GM12878 (cell line): ENCODE measurements around the gene KCNJ13. TPM values are rescaled to one million over a fixed set of nuclear protein-coding genes. Genes with fewer than 3 reads are reported as not detected.

Source experiments
- ATAC-seq: fragments of 200-7000 bp; cut with Tn5 transposase; 3 replicates; pipeline ENCODE4 v1.9.1; 2020; ENCODE audit warnings: mild to moderate bottlenecking, moderate library complexity
- BruUV-seq: library from RNA; stranded (reverse); fragments of 400-500 nt; replicated peaks from 2 replicates; lab custom pipeline; 2021; lab: Mats Ljungman, UMichigan
- CTCF ChIA-PET: fragments of 300-600 bp; sonication (Branson Sonifier 250); formaldehyde crosslinking; extraction: SDS; loops from one replicate; lab custom pipeline; 2021; ENCODE audit warnings: inconsistent platforms; lab: Yijun Ruan, JAX
- POLR2A ChIA-PET: fragments of 350-600 bp; formaldehyde crosslinking; extraction: SDS; loops from one replicate; lab custom pipeline; 2021; ENCODE audit warnings: inconsistent platforms; lab: Charles Lee
- RAD21 ChIA-PET: fragments of 300-600 bp; sonication (Branson Sonifier 250); formaldehyde crosslinking; loops from one replicate; lab custom pipeline; 2023; ENCODE audit warnings: antibody characterized with exemption; ENCODE audit not compliant: unreplicated experiment; lab: Charles Lee
- SMC1A ChIA-PET: fragments of 300-600 bp; sonication (Branson Sonifier 250); formaldehyde crosslinking; loops from one replicate; lab custom pipeline; 2023; ENCODE audit not compliant: unreplicated experiment, uncharacterized antibody; lab: Charles Lee
- DNase-seq: peaks from one replicate; pipeline ENCODE4 v3.0.0-alpha.2; 2011; ENCODE audit warnings: low read depth, low spot score
- FAIRE-seq: peaks from 3 replicates; lab custom pipeline; 2011; peaks lifted over from hg19 to GRCh38; lab: Jason Lieb, UNC
- H2AFZ ChIP-seq: 2 replicates; pipeline ENCODE4 v1.6.0; 2011; ENCODE audit warnings: low read depth, low read length, control low read depth; ENCODE audit not compliant: control insufficient read depth
- H3K27ac ChIP-seq: 2 replicates; pipeline ENCODE4 v1.5.1; 2011; ENCODE audit warnings: control low read depth; ENCODE audit not compliant: control insufficient read depth, insufficient read depth
- H3K27me3 ChIP-seq, 2 experiments: replicated peaks in 1 of 2; 2 replicates each; pipeline versions ENCODE4 v1.6.0 to v1.6.1; 2011; ENCODE audit warnings: low read length in 1 of 2; ENCODE audit not compliant: control insufficient read depth in 2 of 2, insufficient read depth in 2 of 2
- H3K36me3 ChIP-seq, 2 experiments: 2 replicates each; pipeline ENCODE4 v1.5.1; 2011; ENCODE audit warnings: low read length in 1 of 2; ENCODE audit not compliant: control insufficient read depth in 2 of 2, insufficient read depth in 2 of 2
- H3K4me1 ChIP-seq: 2 replicates; pipeline ENCODE4 v1.6.1; 2011; ENCODE audit warnings: mild to moderate bottlenecking, low read length, moderate library complexity, mixed read lengths; ENCODE audit not compliant: control insufficient read depth, insufficient read depth
- H3K4me2 ChIP-seq: 2 replicates; pipeline ENCODE4 v1.6.0; 2011; ENCODE audit warnings: control low read depth; ENCODE audit not compliant: control insufficient read depth, insufficient read depth
- H3K4me3 ChIP-seq: fragments of 200-600 bp; sonication (generic); 2 replicates; pipeline ENCODE4 v1.5.1; 2016
- H3K79me2 ChIP-seq: 2 replicates; pipeline ENCODE4 v1.6.0; 2011; ENCODE audit warnings: low read length; ENCODE audit not compliant: control insufficient read depth, insufficient read depth
- H3K9ac ChIP-seq: 2 replicates; pipeline ENCODE4 v1.8.0; 2011; ENCODE audit warnings: low read length, control low read depth, mixed read lengths; ENCODE audit not compliant: control insufficient read depth, insufficient read depth
- H3K9me3 ChIP-seq: replicated peaks from 3 replicates; pipeline ENCODE4 v1.5.1; 2011; ENCODE audit warnings: mild to moderate bottlenecking, low read length; ENCODE audit not compliant: control insufficient read depth, insufficient read depth
- H4K20me1 ChIP-seq: 2 replicates; pipeline ENCODE4 v1.6.0; 2011; ENCODE audit not compliant: control insufficient read depth, insufficient read depth
- BHLHE40 ChIP-seq, 2 experiments: fragments of 450-650 bp in 1 of 2; IDR thresholded peaks; 2 replicates each; pipeline ENCODE4 v1.6.1; 2011 to 2017; ENCODE audit warnings: low read depth in 2 of 2, borderline replicate concordance in 1 of 2, improper control_type of control experiment in 1 of 2, low read length in 1 of 2, mild to moderate bottlenecking in 1 of 2
- EZH2 ChIP-seq: IDR thresholded peaks from 2 replicates; pipeline ENCODE4 v1.6.1; 2012; ENCODE audit warnings: low read depth, mild to moderate bottlenecking, control low read depth, inconsistent platforms, low read length, borderline replicate concordance; ENCODE audit not compliant: control insufficient read depth
- FOXM1 ChIP-seq: IDR thresholded peaks from 2 replicates; pipeline ENCODE4 v1.6.1; 2012; ENCODE audit warnings: low read depth, mild to moderate bottlenecking, inconsistent platforms, low read length, moderate library complexity
- JUNB ChIP-seq: IDR thresholded peaks from 2 replicates; pipeline ENCODE4 v1.6.1; 2016; ENCODE audit warnings: antibody characterized with exemption, mild to moderate bottlenecking
- LARP7 ChIP-seq: fragments of 450-650 bp; IDR thresholded peaks from 2 replicates; pipeline ENCODE4 v1.6.1; 2017; ENCODE audit warnings: mild to moderate bottlenecking
- MXI1 ChIP-seq: fragments of 150-350 bp; IDR thresholded peaks from 2 replicates; pipeline ENCODE4 v1.6.1; 2011; ENCODE audit warnings: low read depth, mild to moderate bottlenecking, inconsistent platforms, low read length, improper control_type of control experiment
- MYB ChIP-seq: fragments of 150-350 bp; IDR thresholded peaks from 2 replicates; pipeline ENCODE4 v1.6.1; 2014; ENCODE audit warnings: mild to moderate bottlenecking, low read depth, low read length, borderline replicate concordance
- NBN ChIP-seq: fragments of 450-650 bp; IDR thresholded peaks from 2 replicates; pipeline ENCODE4 v1.6.1; 2016
- RB1 ChIP-seq: fragments of 450-650 bp; formaldehyde crosslinking; IDR thresholded peaks from 2 replicates; pipeline ENCODE4 v1.6.1; 2017; ENCODE audit warnings: mild to moderate bottlenecking, borderline replicate concordance
- RUNX3 ChIP-seq: IDR thresholded peaks from 2 replicates; pipeline ENCODE4 v1.6.1; 2012; ENCODE audit warnings: low read length, inconsistent platforms
- SREBF1 ChIP-seq: IDR thresholded peaks from 2 replicates; pipeline ENCODE4 v1.6.1; 2012; ENCODE audit warnings: mild to moderate bottlenecking, low read length
- YY1 ChIP-seq: IDR thresholded peaks from 2 replicates; pipeline ENCODE4 v1.6.1; 2011; ENCODE audit warnings: low read depth, mild to moderate bottlenecking, low read length
- WGBS: methylation state at CpG from one replicate; pipeline ENCODE4 v1.1.6; 2016; ENCODE audit warnings: low lambda C conversion rate; ENCODE audit not compliant: insufficient replicate concordance, insufficient coverage; ENCODE audit errors: missing lambda C conversion rate; 5-methylcytosine and 5-hydroxymethylcytosine counted together
- in situ Hi-C: fragments of 300-500 bp; cut with MboI; formaldehyde crosslinking; loops from 9 replicates; pipeline ENCODE4 v1.14.3; 2018; ENCODE audit warnings: mixed read lengths
- intact Hi-C: fragments of 100-400 bp; cut with micrococcal nuclease; formaldehyde crosslinking; loops from one replicate; pipeline ENCODE4 v1.14.2; 2022; ENCODE audit not compliant: unreplicated experiment
- polyA plus RNA-seq, 11 experiments: library from polyadenylated mRNA; depleted of rRNA in 4 of 11; unstranded in 6 of 11; stranded (reverse) in 5 of 11; fragments of >200 nt; fragmentation: Nextera tagmentation in 4 of 11; fragmentation: Illumina TruSeq in 1 of 11; extraction: Ambion mirVana in 4 of 11; extraction: Trizol in 1 of 11; gene quantifications; 1 replicate in 1 of 11; 2 replicates in 10 of 11; pipeline versions ENCODE4 v1.2.1 to v1.2.3, GENCODE V29; 2011 to 2016; ENCODE audit warnings: inconsistent platforms in 2 of 11, missing spikeins in 2 of 11, low read depth in 1 of 11
- total RNA-seq, 4 experiments: library from RNA; depleted of rRNA in 3 of 4; stranded (reverse); fragments of >200 nt in 3 of 4; fragmentation: Illumina TruSeq in 1 of 4; extraction: Trizol in 1 of 4; gene quantifications; 2 replicates each; pipeline versions ENCODE4 v1.2.1 to v1.2.3, GENCODE V29; 2013 to 2021

KCNJ13 gene
- total and polyA plus RNA-seq, 10 of the 15 experiments (the other 5 are each of a cell fraction or from before 2014, with no cell fraction given), result 0.24 to 0.68 (median 0.29) TPM; not detected in 7

DNA sequence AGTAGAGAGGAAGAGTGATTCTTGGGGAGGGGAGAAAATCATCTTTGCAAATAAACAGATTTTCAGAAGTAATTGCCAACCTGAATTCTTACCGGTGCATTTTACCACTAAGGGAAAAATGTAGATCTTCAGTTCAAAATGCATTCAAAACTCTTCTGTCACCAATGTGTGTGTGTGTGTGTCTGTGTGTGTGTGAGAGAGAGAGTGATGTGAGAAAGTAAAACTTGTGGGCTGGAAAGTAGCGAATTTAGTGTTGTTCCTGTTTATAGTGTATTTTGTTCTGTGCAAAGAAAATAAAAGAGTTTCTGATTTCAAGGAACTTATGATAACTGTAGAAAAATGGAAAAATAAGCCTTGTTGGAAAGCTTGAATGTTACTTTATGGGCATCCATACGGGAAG is 27.0 kb downstream of the KCNJ13 start:
- Histone ChIP-seq H3K9me3 (no peaks in the 10 kb centered on the region), H4K20me1 (no peaks in the 10 kb centered on the region), H3K4me3 (no peak overlapping the region), H2AFZ (no peak overlapping the region), H3K79me2 (no peaks in the 10 kb centered on the region), H3K27me3 (no peaks in the 10 kb centered on the region)
- ATAC-seq (no peak), DNase-seq (no peak)
- intact Hi-C loops (no loop called here), in situ Hi-C loops (no loop called here)
- WGBS, result 85% methylated on average over 3 of the region's 3 CpGs
- SMC1A ChIA-PET, result no interaction called here
- TF ChIP-seq MYB, result no peak
- peak; percentile 48 for TF ChIP-seq RUNX3
- no peak for TF ChIP-seq NBN
- no peak for TF ChIP-seq LARP7
- TF ChIP-seq, all 136 proteins: peak for 1
- Histone ChIP-seq H3K9ac (no peak overlapping the region), H3K27ac (no peak overlapping the region), H3K36me3 (peaks cover 0 to 12% of the 10 kb centered on the region in 2 experiments; a peak in 3 of 4 replicates), H3K4me1 (peaks cover 4% of the 10 kb centered on the region), H3K4me2 (no peak overlapping the region)
- no peak for FAIRE-seq
- no TSS peak for BruUV-seq
- RAD21 ChIA-PET, result interaction anchor here (0.6 kb wide), 1 partner anchor 19 kb away, joined by 4 read pairs; no protein-coding TSS in a partner anchor
- CTCF ChIA-PET, result no interaction called here
- POLR2A ChIA-PET, result no interaction called here

DNA sequence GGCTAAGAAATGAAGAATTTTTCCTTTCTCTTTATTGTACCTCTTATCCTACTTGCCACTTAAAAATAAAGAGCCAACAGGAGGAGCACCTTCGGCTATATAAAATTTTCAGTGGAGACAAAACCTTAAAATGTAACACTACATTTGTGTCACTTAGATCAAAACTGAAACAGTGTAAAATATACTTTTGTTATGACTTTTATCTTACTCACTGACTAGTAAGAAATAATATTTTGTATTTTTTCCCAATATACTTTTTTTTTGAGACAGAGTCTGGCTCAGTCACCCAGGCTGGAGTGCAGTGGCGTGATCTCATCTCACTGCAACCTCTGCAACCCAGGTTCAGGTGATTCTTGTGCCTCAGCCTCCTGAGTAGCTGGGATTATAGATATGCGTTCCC is 28.3 kb downstream of the KCNJ13 start:
- ATAC-seq (no peak), FAIRE-seq (no peak), DNase-seq (no peak)
- CTCF ChIA-PET, result interaction anchor here (0.6 to 1.2 kb wide), 3 partner anchors 17 to 58 kb away, joined by 3 read pairs; no protein-coding TSS in a partner anchor
- WGBS, result 80% methylated on average over 3 of the region's 3 CpGs
- no peaks in the 10 kb centered on the region for H4K20me1 ChIP-seq
- H3K4me3 ChIP-seq, result no peak overlapping the region
- H2AFZ ChIP-seq, result no peak overlapping the region
- POLR2A ChIA-PET, result no interaction called here
- SMC1A ChIA-PET, result interaction anchor here (0.6 to 1.9 kb wide), 2 partner anchors 11 to 577 kb away, joined by 3 to 13 read pairs; no protein-coding TSS in a partner anchor
- peaks cover 4% of the 10 kb centered on the region for H3K4me1 ChIP-seq
- RAD21 ChIA-PET, result no interaction called here
- no peaks in the 10 kb centered on the region for H3K79me2 ChIP-seq
- H3K4me2 ChIP-seq, result no peak overlapping the region
- H3K36me3 ChIP-seq, result peaks cover 0 to 12% of the 10 kb centered on the region in 2 experiments; a peak in 3 of 4 replicates
- intact Hi-C loops (no loop called here), in situ Hi-C loops (no loop called here)
- no peak for TF ChIP-seq YY1
- no peak for TF ChIP-seq BHLHE40 (IDR thresholded peaks at IDR 0.05; ENCODE audit: borderline replicate concordance in 1 of 2, low read depth in 2 of 2, low read length in 1 of 2)
- TF ChIP-seq MXI1, result no peak
- TF ChIP-seq JUNB, result peak; percentile 53
- TF ChIP-seq EZH2, result no peak
- TF ChIP-seq SREBF1, result no peak
- no peak for TF ChIP-seq RB1
- TF ChIP-seq FOXM1, result no peak
- no TSS peak for BruUV-seq
- 0 out of 2 replicates have a peak overlapping the region, but pooled peaks have one; percentile 18 for H3K27ac ChIP-seq
- no peaks in the 10 kb centered on the region for H3K27me3 ChIP-seq
- H3K9ac ChIP-seq, result no peak overlapping the region
- H3K9me3 ChIP-seq, result no peaks in the 10 kb centered on the region
